Loucy (cell line): ENCODE measurements around the gene PRCD.

Experiments
- EZH2phosphoT487 ChIP-seq: fragments of 200-600 bp; IDR thresholded peaks from 2 replicates; pipeline ENCODE4 v1.6.1; 2018; ENCODE audit warnings: antibody characterized with exemption, mild to moderate bottlenecking, moderate library complexity, borderline replicate concordance
- TF ChIP-seq, protein P1 (sequence below): fragments of 200-600 bp; sonication (generic); conservative IDR thresholded peaks from 2 replicates; pipeline ENCODE4 v1.5.1; 2014; ENCODE audit warnings: mild to moderate bottlenecking, antibody characterized with exemption, low read length

DNA sequence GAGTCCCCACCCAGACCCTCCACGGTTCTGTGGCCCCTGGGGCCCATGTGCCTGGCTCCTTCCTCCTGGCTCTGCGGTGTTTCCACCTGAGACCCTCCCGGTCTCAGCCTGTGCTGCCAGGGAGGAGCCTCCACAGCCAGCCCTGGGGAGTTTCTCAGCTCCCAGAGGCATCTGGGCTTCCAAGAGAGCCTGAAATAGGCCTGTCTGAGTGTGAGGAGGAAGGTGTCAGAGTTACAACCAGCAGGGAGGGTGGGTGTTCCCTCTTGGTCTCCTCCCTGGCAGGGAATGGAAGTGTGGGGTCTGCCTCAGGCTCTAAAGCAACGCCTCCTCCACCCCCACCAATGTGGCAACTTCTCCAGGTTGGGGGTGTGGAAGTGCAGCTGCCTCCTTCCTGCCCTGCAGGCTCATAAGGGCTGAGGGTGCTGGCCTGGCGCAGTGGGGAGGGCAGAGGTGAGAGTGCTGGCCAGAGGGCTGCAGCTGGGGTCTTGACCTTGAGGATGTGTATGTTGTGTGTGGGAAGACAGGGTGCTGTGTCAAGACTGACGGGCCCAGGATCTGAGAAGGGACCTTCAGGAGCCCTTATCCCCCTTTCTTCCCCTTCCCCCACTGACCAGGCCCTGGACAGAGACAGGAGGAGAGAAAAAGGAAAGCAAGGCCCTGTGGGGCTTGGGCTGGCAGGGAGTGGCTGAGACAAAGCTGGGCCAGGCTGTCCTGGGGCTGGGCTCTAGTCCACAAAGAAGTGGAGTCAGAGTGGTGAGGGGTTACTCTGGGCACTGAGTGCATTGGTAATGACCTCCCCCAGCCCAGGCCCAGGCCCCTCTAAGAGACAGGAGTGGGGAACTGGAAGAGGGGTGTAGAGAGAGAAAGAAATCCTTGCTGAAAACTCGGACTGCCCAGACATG, 4.8 kb upstream of the PRCD start:
- TF ChIP-seq, protein P1, sequence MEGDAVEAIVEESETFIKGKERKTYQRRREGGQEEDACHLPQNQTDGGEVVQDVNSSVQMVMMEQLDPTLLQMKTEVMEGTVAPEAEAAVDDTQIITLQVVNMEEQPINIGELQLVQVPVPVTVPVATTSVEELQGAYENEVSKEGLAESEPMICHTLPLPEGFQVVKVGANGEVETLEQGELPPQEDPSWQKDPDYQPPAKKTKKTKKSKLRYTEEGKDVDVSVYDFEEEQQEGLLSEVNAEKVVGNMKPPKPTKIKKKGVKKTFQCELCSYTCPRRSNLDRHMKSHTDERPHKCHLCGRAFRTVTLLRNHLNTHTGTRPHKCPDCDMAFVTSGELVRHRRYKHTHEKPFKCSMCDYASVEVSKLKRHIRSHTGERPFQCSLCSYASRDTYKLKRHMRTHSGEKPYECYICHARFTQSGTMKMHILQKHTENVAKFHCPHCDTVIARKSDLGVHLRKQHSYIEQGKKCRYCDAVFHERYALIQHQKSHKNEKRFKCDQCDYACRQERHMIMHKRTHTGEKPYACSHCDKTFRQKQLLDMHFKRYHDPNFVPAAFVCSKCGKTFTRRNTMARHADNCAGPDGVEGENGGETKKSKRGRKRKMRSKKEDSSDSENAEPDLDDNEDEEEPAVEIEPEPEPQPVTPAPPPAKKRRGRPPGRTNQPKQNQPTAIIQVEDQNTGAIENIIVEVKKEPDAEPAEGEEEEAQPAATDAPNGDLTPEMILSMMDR, result no peak
- no peak for TF ChIP-seq EZH2phosphoT487
